ENCODE results near the gene CPE. TPM values are rescaled to one million over a fixed set of nuclear protein-coding genes. Genes with fewer than 3 reads are reported as not detected.

CPE gene
- total RNA-seq, 2 experiments from 2014 or later, result not detected

DNA sequence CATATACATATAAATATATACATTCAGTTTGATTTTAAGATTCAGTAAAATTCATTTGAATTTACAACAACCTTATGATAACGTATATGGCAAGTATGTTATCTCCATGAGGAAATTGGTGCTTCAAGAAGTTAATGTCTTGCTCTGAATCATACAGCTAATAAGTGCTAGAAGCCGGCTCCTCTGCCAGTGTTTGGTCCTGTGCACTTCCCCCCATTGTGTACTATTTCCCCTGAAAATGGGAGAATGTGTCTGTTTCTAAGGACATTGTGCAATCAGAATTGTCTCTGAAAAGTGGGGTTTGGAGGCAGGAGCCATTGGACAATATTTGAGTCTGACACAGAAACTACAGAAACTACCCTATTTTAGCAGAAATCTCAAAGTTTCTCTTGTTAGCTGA lies 135.9 kb downstream of the CPE start:
- H3K9me2 ChIP-seq (ENCODE audit: insufficient read depth, low read length), result no peaks in the 10 kb centered on the region
- H3K4me3 ChIP-seq (ENCODE audit: low read depth, low read length, poor library complexity, severe bottlenecking), result no peak overlapping the region
- no peak overlapping the region for H2AFZ ChIP-seq (ENCODE audit: low read length)
- ChIA-PET CTCF (ENCODE audit: unreplicated experiment) (no interaction called here), POLR2A (interaction anchor here (0.6 kb wide), 1 partner anchor 52 kb away, joined by 3 read pairs; no protein-coding TSS in a partner anchor)
- H3K4me1 ChIP-seq (ENCODE audit: insufficient read depth, low read length, poor library complexity, severe bottlenecking), result no peaks in the 10 kb centered on the region
- no peaks in the 10 kb centered on the region for H4K20me1 ChIP-seq (ENCODE audit: insufficient read depth, low read length)
- no peak overlapping the region for H3K4me2 ChIP-seq (ENCODE audit: low read length)
- intact Hi-C loops (cut with micrococcal nuclease; ENCODE audit: unreplicated experiment), result no loop called here
- TF ChIP-seq EZH2phosphoT487 (IDR thresholded peaks at IDR 0.05; ENCODE audit: borderline replicate concordance, low read depth, low read length), result no peak
- TF ChIP-seq, protein P1, sequence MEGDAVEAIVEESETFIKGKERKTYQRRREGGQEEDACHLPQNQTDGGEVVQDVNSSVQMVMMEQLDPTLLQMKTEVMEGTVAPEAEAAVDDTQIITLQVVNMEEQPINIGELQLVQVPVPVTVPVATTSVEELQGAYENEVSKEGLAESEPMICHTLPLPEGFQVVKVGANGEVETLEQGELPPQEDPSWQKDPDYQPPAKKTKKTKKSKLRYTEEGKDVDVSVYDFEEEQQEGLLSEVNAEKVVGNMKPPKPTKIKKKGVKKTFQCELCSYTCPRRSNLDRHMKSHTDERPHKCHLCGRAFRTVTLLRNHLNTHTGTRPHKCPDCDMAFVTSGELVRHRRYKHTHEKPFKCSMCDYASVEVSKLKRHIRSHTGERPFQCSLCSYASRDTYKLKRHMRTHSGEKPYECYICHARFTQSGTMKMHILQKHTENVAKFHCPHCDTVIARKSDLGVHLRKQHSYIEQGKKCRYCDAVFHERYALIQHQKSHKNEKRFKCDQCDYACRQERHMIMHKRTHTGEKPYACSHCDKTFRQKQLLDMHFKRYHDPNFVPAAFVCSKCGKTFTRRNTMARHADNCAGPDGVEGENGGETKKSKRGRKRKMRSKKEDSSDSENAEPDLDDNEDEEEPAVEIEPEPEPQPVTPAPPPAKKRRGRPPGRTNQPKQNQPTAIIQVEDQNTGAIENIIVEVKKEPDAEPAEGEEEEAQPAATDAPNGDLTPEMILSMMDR (conservative IDR thresholded peaks at IDR 0.05; ENCODE audit: low read length), result no peak
- no peak overlapping the region for H3K27ac ChIP-seq (ENCODE audit: low read depth, low read length, poor library complexity, severe bottlenecking)
- no peaks in the 10 kb centered on the region for H3K36me3 ChIP-seq (ENCODE audit: insufficient read depth, low read length)
- no TSS peak for BruUV-seq (replicated peaks)
- H3K9me3 ChIP-seq (ENCODE audit: low read length), result no peaks in the 10 kb centered on the region
- H3K79me2 ChIP-seq (ENCODE audit: insufficient read depth, low read depth, low read length), result no peaks in the 10 kb centered on the region
- DNase-seq (ENCODE audit: low spot score), result no peak

DNA sequence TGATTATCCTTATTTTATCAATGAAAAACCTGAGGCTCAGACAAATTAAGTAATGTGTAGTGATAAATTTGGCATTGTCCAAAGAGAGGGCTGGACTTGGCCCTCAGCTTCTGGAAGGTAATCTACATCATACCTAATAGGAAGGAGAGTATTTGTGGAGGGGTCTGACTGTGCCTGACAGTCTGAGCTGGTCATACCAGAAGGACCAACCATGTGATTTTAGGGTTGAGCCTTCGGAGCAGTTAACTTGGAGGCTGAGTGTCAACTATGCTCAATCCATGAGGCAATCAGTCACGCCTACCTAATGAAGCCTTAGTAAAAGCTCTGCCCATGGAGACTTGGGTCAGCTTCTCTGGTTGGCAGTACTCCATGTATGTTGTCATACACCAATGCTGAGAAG lies 136.4 kb downstream of the CPE start:
- TF ChIP-seq EZH2phosphoT487 (IDR thresholded peaks at IDR 0.05; ENCODE audit: borderline replicate concordance, low read depth, low read length), result no peak
- TF ChIP-seq, protein P1 (conservative IDR thresholded peaks at IDR 0.05; ENCODE audit: low read length), result no peak

DNA sequence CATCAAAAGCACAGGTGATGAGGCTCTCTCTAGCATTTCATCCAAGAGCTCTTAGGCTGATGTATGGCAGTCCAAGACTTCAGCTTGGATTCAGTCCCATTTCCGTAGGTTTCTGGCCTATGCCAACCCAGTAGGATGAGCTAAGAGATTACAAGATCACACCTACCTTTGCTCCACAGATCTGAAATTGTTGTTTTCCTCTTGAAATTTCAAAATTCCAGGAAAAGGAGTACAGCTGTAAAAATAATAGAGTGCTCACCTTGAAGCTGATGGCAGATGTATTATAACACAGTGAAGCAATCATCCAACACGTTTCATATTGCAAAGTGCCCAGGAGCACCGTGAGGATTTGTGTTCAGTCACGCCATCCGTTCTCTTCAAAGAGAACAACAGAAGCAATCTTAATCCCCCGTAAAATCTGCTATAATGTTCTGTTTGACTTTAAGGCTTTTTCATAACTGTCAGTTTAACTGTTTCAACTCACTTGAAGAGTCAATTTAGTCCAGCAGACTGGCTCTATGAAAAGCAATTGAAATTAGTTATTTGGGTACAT lies 137.5 kb downstream of the CPE start:
- Histone ChIP-seq H2AFZ (ENCODE audit: low read length) (no peak overlapping the region), H4K20me1 (ENCODE audit: insufficient read depth, low read length) (no peaks in the 10 kb centered on the region), H3K4me3 (ENCODE audit: low read depth, low read length, poor library complexity, severe bottlenecking) (no peak overlapping the region), H3K4me1 (ENCODE audit: insufficient read depth, low read length, poor library complexity, severe bottlenecking) (no peaks in the 10 kb centered on the region), H3K79me2 (ENCODE audit: insufficient read depth, low read depth, low read length) (no peaks in the 10 kb centered on the region), H3K9me3 (ENCODE audit: low read length) (no peaks in the 10 kb centered on the region), H3K9me2 (ENCODE audit: insufficient read depth, low read length) (no peaks in the 10 kb centered on the region), H3K27ac (ENCODE audit: low read depth, low read length, poor library complexity, severe bottlenecking) (no peak overlapping the region), H3K36me3 (ENCODE audit: insufficient read depth, low read length) (no peaks in the 10 kb centered on the region), H3K4me2 (ENCODE audit: low read length) (no peak overlapping the region)
- TF ChIP-seq EZH2phosphoT487 (IDR thresholded peaks at IDR 0.05; ENCODE audit: borderline replicate concordance, low read depth, low read length), result no peak
- TF ChIP-seq, protein P1 (conservative IDR thresholded peaks at IDR 0.05; ENCODE audit: low read length), result no peak
- ChIA-PET POLR2A (no interaction called here), CTCF (ENCODE audit: unreplicated experiment) (no interaction called here)
- no peak for DNase-seq (ENCODE audit: low spot score)
- intact Hi-C loops (cut with micrococcal nuclease; ENCODE audit: unreplicated experiment), result no loop called here
- BruUV-seq (replicated peaks), result no TSS peak

More for the DNA sequence above, 136.4 kb downstream of the CPE start:
- Histone ChIP-seq H3K9me3 (ENCODE audit: low read length) (no peaks in the 10 kb centered on the region), H3K9me2 (ENCODE audit: insufficient read depth, low read length) (no peaks in the 10 kb centered on the region), H3K27ac (ENCODE audit: low read depth, low read length, poor library complexity, severe bottlenecking) (no peak overlapping the region), H3K4me2 (ENCODE audit: low read length) (no peak overlapping the region), H3K79me2 (ENCODE audit: insufficient read depth, low read depth, low read length) (no peaks in the 10 kb centered on the region), H4K20me1 (ENCODE audit: insufficient read depth, low read length) (no peaks in the 10 kb centered on the region), H3K4me1 (ENCODE audit: insufficient read depth, low read length, poor library complexity, severe bottlenecking) (no peaks in the 10 kb centered on the region), H2AFZ (ENCODE audit: low read length) (no peak overlapping the region), H3K36me3 (ENCODE audit: insufficient read depth, low read length) (no peaks in the 10 kb centered on the region), H3K4me3 (ENCODE audit: low read depth, low read length, poor library complexity, severe bottlenecking) (no peak overlapping the region)
- no TSS peak for BruUV-seq (replicated peaks)
- CTCF ChIA-PET (ENCODE audit: unreplicated experiment), result no interaction called here
- DNase-seq (ENCODE audit: low spot score), result no peak
- intact Hi-C loops (cut with micrococcal nuclease; ENCODE audit: unreplicated experiment), result no loop called here
- POLR2A ChIA-PET, result no interaction called here
